Measurements from ENCODE around the gene RAE1.

The RAE1 gene

GRCh38 chr20:57351042-57351783 is at the start of gene RAE1:
RAE1 (plus strand) TSS chr20:57351255; CDS start chr20:57354039, 2,784 bp downstream.
- DNase-seq (ENCODE audit: low spot score): peak; percentile 90

GRCh38 chr20:57306747-57307146 is 44.3 kb upstream of the RAE1 start:
- no peak for DNase-seq (ENCODE audit: low spot score)

GRCh38 chr20:57308451-57309271 is 42.4 kb upstream of the RAE1 start:
- DNase-seq (ENCODE audit: low spot score): no peak

- DNase-seq (ENCODE audit: low spot score): no peak
These were observed 41.4 kb upstream of the RAE1 start for GRCh38 chr20:57309544-57310115.

- no peak for DNase-seq (ENCODE audit: low spot score)
These were observed 40.1 kb upstream of the RAE1 start for GRCh38 chr20:57310821-57311514.

- no peak for DNase-seq (ENCODE audit: low spot score)
These were observed 38.9 kb upstream of the RAE1 start for GRCh38 chr20:57312138-57312537.

- no peak for DNase-seq (ENCODE audit: low spot score)
These were observed 37.8 kb upstream of the RAE1 start for GRCh38 chr20:57313230-57313629.

GRCh38 chr20:57313951-57314350 is 37.1 kb upstream of the RAE1 start:
- DNase-seq (ENCODE audit: low spot score): no peak

- DNase-seq (ENCODE audit: low spot score): no peak
These were observed 35.7 kb upstream of the RAE1 start for GRCh38 chr20:57315083-57315975.

- DNase-seq (ENCODE audit: low spot score): no peak
These were observed 35.0 kb upstream of the RAE1 start for GRCh38 chr20:57315976-57316480.

GRCh38 chr20:57316795-57317201 is 34.3 kb upstream of the RAE1 start:
- no peak for DNase-seq (ENCODE audit: low spot score)

- DNase-seq (ENCODE audit: low spot score): no peak
These were observed 33.7 kb upstream of the RAE1 start for GRCh38 chr20:57317316-57317788.

- no peak for DNase-seq (ENCODE audit: low spot score)
These were observed 33.2 kb upstream of the RAE1 start for GRCh38 chr20:57317789-57318371.

GRCh38 chr20:57319584-57319983 is 31.5 kb upstream of the RAE1 start:
- no peak for DNase-seq (ENCODE audit: low spot score)

- DNase-seq (ENCODE audit: low spot score): no peak
These were observed 30.7 kb upstream of the RAE1 start for GRCh38 chr20:57320358-57320757.

GRCh38 chr20:57321142-57321541 is 29.9 kb upstream of the RAE1 start:
- DNase-seq (ENCODE audit: low spot score): no peak

- no peak for DNase-seq (ENCODE audit: low spot score)
These were observed 28.6 kb upstream of the RAE1 start for GRCh38 chr20:57322476-57322875.

GRCh38 chr20:57323034-57323433 is 28.0 kb upstream of the RAE1 start:
- no peak for DNase-seq (ENCODE audit: low spot score)

GRCh38 chr20:57325632-57326356 is 25.3 kb upstream of the RAE1 start:
- DNase-seq (ENCODE audit: low spot score): no peak
